AG08396 (cell line): ENCODE measurements around the gene ZSCAN22.
"Not testable (repeated sequence)": the region's sequence is repeated elsewhere in the genome, so short reads cannot be mapped to it uniquely, and the experiment has no call there.

Experiments used
- DNase-seq: peaks from one replicate; pipeline ENCODE4 v3.0.0; 2012; ENCODE audit warnings: low spot score, mixed read lengths

Gene ZSCAN22

GRCh38 chr19:58318297-58318696 lies 8.5 kb upstream of the ZSCAN22 start:
- DNase-seq, result no peak

- no peak for DNase-seq
These were observed 7.6 kb upstream of the ZSCAN22 start for GRCh38 chr19:58319241-58319640.

- DNase-seq, result no peak
These were observed 1.3 kb upstream of the ZSCAN22 start for GRCh38 chr19:58325311-58326022.

- DNase-seq, result no peak
These were observed 287 bp upstream of the ZSCAN22 start for GRCh38 chr19:58326501-58326913.

- DNase-seq, result no peak
These were observed 2.2 kb downstream of the ZSCAN22 start for GRCh38 chr19:58328999-58329398.

- peak; percentile 86 for DNase-seq
These were observed 3.7 kb downstream of the ZSCAN22 start for GRCh38 chr19:58330458-58330857.

GRCh38 chr19:58332697-58333096 lies 5.9 kb downstream of the ZSCAN22 start:
- DNase-seq, result no peak

GRCh38 chr19:58334691-58335249 lies 8.0 kb downstream of the ZSCAN22 start:
- no peak for DNase-seq

GRCh38 chr19:58335630-58336029 lies 8.8 kb downstream of the ZSCAN22 start:
- no peak for DNase-seq

- no peak for DNase-seq
These were observed 9.4 kb downstream of the ZSCAN22 start for GRCh38 chr19:58336216-58336615.

GRCh38 chr19:58336820-58337219 lies 10.0 kb downstream of the ZSCAN22 start:
- DNase-seq, result no peak

- no peak for DNase-seq
These were observed 11.5 kb downstream of the ZSCAN22 start for GRCh38 chr19:58338336-58338735.

- no peak for DNase-seq
These were observed 12.2 kb downstream of the ZSCAN22 start for GRCh38 chr19:58338825-58339558.

GRCh38 chr19:58345558-58345957 lies 18.8 kb downstream of the ZSCAN22 start:
- no peak for DNase-seq

GRCh38 chr19:58346961-58347929 lies 20.5 kb downstream of the ZSCAN22 start:
- DNase-seq, result peak; percentile 96

- DNase-seq, result not testable (repeated sequence)
These were observed 21.3 kb downstream of the ZSCAN22 start for GRCh38 chr19:58348080-58348479.

- no peak for DNase-seq
These were observed 22.8 kb downstream of the ZSCAN22 start for GRCh38 chr19:58349590-58349989.

- DNase-seq, result no peak
These were observed 23.4 kb downstream of the ZSCAN22 start for GRCh38 chr19:58350001-58350861.

GRCh38 chr19:58350871-58351557 lies 24.2 kb downstream of the ZSCAN22 start:
- no peak for DNase-seq

GRCh38 chr19:58351558-58351878 lies 24.7 kb downstream of the ZSCAN22 start:
- no peak for DNase-seq
